ENCODE measurements around the gene PLAAT3.
"Not testable (repeated sequence)": the region's sequence is repeated elsewhere in the genome, so short reads cannot be mapped to it uniquely, and the experiment has no call there.

The PLAAT3 gene

DNA sequence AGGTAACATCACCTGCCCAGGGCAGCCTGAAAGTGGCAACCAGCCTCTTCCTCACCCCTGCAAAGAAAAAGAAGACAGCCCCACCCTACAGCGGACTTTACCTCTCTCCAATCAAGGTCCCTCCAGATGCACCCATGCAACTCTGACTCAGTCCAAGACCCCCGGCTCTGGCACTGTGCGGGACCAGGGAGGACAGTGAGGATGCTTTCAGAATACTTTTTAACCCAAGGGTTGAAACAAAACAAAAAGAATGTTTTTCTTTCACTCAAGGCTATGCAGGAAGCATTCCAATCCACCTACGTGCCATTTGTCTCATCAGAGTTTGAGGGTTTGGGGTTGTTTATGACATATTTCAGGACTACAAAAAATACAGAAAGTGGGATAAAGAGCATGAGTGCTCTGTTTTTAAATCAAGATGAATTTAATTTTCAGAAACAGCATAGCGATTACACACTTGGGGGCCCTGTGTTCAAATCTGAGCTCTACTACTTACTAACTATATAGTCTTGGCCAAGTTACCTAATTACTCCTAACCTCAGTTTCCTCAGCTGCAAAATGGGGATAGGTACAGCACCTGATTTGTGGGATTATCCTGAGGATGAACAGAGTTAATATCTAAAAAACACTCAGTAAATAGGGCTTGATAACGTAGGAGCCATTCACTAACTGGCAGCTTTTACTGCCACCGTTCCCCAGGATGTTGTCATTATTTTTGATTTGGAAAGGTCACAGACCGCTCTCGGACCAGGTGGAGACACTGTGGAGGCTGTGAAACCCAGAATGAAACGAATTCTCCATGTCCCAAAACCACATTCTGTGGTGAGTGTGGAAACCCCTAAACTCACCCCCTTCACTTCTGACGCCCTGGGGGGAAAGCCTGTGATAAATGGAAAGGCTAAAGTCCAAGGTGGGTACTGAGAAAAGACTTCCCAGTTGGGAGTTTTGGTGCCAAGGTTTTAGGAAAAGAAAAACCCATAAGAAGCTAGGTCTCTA is 5.6 kb downstream of the PLAAT3 start:
- DNase-seq = no peak

DNA sequence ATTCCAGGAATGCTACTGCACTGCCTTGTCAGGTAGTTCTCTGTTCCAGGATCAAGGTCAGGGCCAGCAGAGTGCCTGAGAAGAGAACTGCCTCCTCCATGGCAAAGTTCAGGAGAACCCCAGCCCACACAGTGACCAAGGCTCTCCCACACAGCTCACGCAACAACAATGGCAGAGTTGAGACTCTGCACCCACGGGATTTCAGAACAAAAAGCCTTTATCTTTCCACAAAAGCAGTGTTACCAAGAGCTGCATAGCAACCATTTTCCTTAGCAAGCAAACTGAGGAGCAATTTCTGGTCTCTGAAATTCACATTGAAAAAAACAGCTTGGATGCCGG is 11.1 kb downstream of the PLAAT3 start:
- no peak for DNase-seq

DNA sequence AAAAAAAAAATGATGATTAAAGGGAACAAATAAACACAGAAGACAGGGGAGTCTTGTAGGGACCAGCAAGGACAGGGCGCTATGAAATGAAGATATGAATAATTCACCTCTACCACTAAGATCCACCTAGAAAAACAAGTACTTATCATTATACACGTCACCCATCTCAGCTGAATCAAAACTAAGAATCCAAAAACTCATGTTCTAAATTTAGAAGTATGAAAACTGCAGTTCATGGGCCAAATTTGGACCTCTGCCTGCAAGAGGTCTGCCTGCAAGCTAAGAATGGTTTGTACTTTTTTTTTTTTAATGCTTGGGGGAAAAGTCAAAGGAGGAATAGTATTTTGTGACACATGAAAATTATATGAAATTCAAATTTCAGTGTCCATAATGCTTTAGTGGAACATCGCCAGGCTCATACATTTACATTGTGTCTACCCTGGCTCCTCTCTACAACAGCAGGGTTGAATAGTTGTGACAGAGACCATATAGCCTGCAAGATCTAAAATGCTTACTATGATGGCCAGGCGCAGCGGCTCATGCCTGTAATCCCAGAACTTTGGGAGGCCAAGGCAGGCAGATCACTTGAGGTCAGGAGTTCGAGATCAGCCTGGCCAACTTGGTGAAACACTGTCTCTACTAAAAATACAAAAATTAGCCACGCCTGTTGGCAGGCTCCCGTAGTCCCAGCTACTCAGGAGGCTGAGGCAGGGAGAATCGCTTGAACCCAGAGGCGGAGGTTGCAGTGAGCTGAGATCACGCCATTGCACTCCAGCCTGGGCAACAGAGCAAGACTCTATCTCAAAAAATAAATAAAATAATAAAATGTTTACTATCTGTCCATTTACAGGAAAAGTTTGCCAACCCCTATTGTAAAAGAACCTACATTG is 11.7 kb downstream of the PLAAT3 start:
- not testable (repeated sequence) for DNase-seq

- DNase-seq = no peak
These were observed 14.8 kb downstream of the PLAAT3 start for GRCh38 chr11:63599211-63600122.

DNA sequence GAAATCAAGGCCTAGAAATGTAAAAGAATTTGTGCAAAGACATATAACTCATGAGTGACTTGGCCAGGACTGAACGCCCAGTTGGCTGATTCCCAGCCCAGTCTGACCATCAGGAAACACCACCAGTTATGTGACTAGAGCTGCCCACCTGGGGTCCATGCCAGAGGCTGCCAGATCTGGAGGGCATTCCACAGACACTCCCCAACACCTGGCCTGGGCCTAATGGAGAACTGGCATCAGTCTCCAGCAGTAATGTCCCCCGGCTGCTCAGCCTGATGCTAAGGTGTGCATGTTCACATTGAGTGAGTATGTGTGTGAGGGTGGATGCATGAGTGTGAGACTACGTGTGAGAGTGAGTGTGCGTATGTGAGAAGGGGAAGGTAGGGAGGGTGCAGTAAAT is 15.7 kb downstream of the PLAAT3 start:
- no peak for DNase-seq

DNA sequence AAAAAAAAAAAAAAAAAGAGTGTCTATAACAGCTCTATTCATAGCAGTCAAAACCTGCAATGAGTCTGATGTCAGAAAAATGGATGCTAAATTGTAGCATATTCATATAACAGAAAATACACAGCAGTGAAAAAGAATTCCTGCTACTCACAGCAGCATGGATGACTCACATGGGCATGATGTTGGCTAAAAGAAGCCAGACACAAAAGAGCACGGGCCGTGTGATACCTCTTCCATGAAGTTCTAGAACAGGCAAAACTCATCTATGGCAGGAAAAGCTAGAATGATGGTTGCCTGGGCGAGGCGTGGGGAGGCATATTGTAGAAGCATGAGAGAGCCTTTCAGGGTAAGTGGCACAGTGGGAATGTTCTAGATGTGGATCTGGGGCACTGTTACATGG is 18.9 kb downstream of the PLAAT3 start:
- no peak for DNase-seq

DNA sequence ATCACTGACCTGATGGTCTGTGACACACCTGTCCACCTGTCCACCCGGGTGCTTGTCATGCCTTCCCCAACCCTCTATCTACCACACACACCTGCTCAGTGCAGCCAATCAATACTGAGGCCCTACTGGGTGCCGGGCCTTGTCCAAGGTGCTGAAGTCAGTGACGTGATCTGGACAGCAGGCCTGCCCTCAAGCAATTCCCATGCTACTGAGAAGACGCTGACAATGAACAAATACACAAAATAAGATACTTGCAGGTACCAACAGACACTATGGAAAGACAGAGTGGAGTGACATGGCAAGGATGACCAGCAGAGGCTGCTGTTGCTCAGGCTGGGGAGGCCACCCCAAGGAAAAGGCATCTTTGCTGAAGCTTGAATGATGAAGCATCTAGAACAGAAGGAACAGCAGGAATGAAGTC is 21.2 kb downstream of the PLAAT3 start:
- DNase-seq = no peak

DNA sequence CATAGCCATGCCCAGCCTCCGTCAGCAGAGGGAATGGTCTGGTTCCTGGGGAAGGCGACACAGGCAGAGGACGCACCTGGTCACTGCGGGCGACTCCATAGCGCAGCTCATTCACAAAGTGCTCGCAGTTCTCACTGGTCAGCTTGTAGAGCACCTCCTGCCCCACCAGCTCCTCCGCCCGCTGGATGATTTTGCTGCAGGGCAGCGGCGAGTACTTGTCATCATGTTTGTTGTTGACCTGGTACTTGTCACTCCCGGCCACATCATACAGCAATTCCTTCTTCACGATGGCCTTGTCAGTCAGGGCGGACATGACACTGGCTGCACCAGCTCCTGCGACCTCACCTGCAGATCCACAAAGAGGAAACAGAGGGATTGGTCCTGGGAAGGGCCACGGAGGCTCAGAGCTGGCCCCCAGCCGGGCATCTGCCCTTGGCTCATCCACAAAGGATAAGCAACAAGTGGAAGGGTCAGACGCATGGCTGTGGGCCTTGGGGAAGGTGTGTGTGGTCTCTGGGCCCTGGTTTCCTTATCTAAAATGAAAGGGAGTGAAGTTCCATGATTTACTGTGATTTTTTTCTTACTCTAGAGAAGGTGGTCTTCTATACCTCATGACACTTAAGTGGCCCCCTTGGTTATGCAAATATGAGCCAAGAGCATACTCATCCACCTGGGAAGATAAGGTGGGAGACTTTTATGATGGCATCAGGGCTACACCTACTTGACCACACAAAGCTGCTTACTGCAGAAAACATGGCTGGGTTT is 24.0 kb downstream of the PLAAT3 start:
- no peak for DNase-seq

DNA sequence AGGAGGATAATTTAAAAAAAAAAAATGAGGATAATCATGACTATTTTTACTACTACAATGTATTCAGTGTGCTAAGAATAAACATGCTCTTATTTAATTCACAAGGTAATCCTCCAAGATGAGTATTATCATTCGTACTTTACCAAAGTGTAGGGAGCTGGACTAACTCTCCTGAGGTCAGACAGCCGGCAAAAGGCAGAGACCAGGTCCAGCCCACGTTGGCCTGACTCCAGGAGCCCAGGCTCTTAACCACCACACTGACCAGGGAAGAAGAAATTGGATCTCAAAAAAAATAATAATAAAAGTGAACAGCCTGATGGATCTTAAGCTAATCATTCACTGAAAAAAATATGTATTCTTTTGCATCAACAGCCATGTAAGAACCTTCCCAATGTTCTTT is 25.2 kb downstream of the PLAAT3 start:
- no peak for DNase-seq

GRCh38 chr11:63586451-63587166 is 27.6 kb downstream of the PLAAT3 start:
- DNase-seq = no peak

DNA sequence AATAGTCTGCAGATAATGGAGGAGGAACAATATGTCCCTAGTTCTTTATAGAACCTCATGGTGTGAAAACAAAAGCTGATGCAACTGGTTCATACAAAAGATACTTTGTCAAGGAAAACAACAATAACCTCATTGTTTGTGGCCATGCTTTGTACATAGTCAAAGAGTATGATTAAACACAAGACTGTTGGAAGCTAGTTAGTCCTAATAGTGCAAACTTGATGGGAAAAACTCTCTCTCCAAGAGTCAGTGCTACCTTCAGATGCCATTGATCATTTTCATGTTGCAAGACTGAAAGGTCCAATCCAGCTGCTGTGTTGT is 30.9 kb downstream of the PLAAT3 start:
- no peak for DNase-seq

DNA sequence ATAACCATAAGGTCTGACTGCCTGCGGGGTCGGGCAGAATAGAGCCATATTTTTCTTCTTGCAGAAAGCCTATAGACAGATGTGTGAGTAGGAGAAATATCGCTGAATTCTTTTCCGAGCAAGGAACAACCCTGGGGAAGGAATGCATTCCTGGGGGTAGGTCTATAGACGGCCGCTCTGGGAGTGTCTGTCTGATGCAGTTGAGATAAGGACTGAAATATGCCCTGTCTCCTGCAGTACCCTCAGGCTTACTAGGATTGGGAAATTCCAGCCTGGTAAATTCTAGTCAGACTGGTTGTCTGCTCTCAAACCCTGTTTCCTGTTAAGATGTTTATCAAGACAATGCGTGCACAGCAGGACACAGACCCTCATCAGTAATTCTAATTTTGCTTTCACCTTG is 33.0 kb downstream of the PLAAT3 start:
- DNase-seq = not testable (repeated sequence)

GRCh38 chr11:63578882-63579281 is 35.4 kb downstream of the PLAAT3 start:
- DNase-seq = not testable (repeated sequence)

DNA sequence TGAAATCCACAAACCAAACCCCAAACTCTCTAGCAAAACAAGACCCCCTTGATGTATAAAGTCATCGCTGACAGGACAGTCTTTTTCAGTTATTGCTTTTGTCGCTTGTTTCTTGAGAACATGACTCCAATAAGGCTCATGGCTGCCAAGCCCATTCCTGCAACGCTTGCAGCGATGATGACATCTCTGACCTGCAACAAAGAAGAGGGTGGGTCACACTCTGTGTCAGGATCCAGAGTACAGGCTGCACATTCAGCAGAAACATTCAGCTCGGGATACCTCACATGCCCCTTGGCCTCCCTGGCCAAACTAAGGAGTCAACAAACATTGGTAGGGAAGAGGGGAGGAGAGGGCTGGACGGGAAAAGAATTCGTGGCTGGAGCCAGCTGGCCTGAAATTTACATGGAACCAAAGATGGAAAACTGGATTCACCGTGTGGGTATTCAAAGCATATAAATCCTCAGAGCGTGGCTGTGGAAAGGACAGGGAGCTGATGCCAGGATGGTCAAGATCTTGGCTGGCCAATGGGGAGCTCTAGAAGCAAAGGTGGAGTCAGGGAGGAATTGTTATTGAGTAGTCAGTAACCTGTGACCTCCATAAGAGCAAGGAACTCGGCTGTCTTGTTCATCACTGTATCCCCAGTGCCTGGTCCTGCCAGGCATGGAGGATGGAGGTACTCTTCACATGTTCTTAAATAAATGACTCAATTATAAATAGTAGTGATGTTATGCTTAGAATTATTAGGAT is 39.2 kb downstream of the PLAAT3 start:
- no peak for DNase-seq

DNA sequence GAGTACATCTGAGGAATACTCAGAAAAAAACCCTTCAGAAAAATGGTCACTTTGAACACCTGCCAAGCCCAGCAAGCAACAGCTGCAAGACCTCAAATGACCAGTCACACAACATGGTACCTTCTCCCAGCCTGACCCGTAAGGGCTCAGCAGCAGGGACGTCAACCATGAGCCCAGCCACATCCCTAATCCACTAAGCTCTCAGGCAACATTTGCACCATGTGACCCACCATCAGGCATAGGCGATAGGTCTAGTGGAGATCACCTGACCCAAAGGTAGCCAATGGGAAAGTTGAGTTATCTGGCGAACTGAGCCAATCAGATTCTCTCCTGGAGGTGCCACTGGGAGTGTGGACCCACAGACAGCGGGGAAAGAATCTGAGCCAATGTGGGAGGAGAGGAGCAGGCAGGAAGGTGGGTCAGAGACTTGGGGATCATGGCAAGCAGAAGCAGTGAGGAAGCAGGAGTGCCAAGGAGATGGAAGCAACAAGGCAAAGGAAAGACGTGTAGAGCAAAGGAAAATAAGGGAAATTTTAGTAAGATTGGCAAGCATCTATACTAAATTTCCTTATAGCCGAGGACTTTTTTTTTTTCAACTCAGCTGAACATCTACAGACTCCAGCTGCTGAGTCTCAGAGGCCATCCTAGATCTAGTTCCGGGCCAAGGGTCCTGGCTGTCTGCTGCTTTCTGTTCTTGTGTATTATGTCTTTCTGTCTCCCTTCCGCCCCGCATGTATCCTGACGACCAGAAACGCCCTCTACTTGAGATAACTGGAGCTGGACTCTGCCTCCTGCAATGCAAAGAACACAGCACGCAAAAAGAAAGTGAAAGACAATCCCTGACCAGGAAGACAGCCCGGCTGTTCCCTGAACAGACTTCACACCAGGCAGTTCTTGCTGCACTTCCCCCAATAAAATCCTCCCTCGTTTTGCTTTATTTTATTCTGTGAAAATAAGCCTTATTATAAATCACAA is 40.1 kb downstream of the PLAAT3 start:
- DNase-seq = no peak

GRCh38 chr11:63572026-63572688 is 42.1 kb downstream of the PLAAT3 start:
- no peak for DNase-seq

- no peak for DNase-seq
These were observed 44.7 kb downstream of the PLAAT3 start for GRCh38 chr11:63569570-63569969.

GRCh38 chr11:63567044-63567840 is 47.0 kb downstream of the PLAAT3 start:
- no peak for DNase-seq

Data from NCI-H1105 (cell line).